Measurements from ENCODE around the gene IFFO2. TPM values are rescaled to one million over a fixed set of nuclear protein-coding genes. Genes with fewer than 3 reads are reported as not detected.

The IFFO2 gene
- total and polyA plus RNA-seq, 2 of the 8 experiments (the other 6 are each of a cell fraction or from before 2014, with no cell fraction given): 6.6 to 10.4 TPM

- CTCF ChIA-PET (ENCODE audit: partially characterized antibody): interaction anchor here (0.6 to 5.6 kb wide), 8 partner anchors 18 to 464 kb away, joined by 3 to 60 read pairs (median 5); no protein-coding TSS in a partner anchor
- H2BK12ac ChIP-seq (ENCODE audit: low read depth, low read length): peak overlapping the region; percentile 99
- peaks cover 16 to 24% (median 19%) of the 10 kb centered on the region in 4 experiments for H3K4me1 ChIP-seq (replicated peaks in 1 of 4; ENCODE audit: control insufficient read depth in 3 of 4, insufficient read depth in 4 of 4, low read length in 3 of 4)
- no peak overlapping the region for H3K23ac ChIP-seq (ENCODE audit: insufficient read length)
- FAIRE-seq (peak; percentile 48), DNase-seq (ENCODE audit: low read depth in 1 of 2, low spot score in 2 of 2) (no peak)
- peak overlapping the region; percentile 37 for H4K5ac ChIP-seq (ENCODE audit: insufficient read length, low read depth, low read length)
- peak overlapping the region; percentile 76 for H3K4ac ChIP-seq (replicated peaks; ENCODE audit: insufficient read length, low read depth, low read length)
- peak overlapping the region; percentile 94 for H2BK20ac ChIP-seq (ENCODE audit: low read length)
- 0 out of 2 replicates have a peak, but pooled peaks cover 3% of the 10 kb centered on the region for H3K23me2 ChIP-seq (ENCODE audit: low read depth, low read length)
- no peaks in the 10 kb centered on the region for H3K79me2 ChIP-seq (ENCODE audit: control insufficient read depth in 1 of 2, insufficient read depth in 2 of 2, low read length in 2 of 2)
- no peaks in the 10 kb centered on the region for H3K36me3 ChIP-seq (ENCODE audit: control insufficient read depth in 2 of 4, insufficient read depth in 4 of 4, low read length in 3 of 4)
- peak overlapping the region in 2 of 4 experiments; percentile 8 to 34; a peak in 3 of 8 replicates for H3K4me3 ChIP-seq (ENCODE audit: extremely low read depth in 1 of 4, insufficient read depth in 2 of 4, low read depth in 3 of 4, low read length in 4 of 4)
- no peak overlapping the region for H3K14ac ChIP-seq (ENCODE audit: insufficient read length)
- peak overlapping the region in 3 of 4 experiments; percentile 22 to 45 (median 42); a peak in 4 of 7 replicates for H3K9ac ChIP-seq (replicated peaks in 1 of 4; ENCODE audit: extremely low read depth in 1 of 4, low read depth in 3 of 4, low read length in 3 of 4)
- peak overlapping the region; percentile 60; the same call in 1 of the 2 replicates for H4K8ac ChIP-seq (ENCODE audit: extremely low read depth, insufficient read depth, low read length)
- 0 out of 2 replicates have a peak, but pooled peaks cover 3% of the 10 kb centered on the region for H3K79me1 ChIP-seq (ENCODE audit: low read depth, low read length)
- H2BK15ac ChIP-seq (ENCODE audit: low read length): peak overlapping the region; percentile 99
- POLR2A ChIA-PET (ENCODE audit: partially characterized antibody): interaction anchor here (0.6 to 3.5 kb wide), 7 partner anchors 9 to 62 kb away, joined by 3 to 20 read pairs (median 3); no protein-coding TSS in a partner anchor
- H2AK5ac ChIP-seq (ENCODE audit: low read depth, low read length): peak overlapping the region; percentile 99
- H3K27ac ChIP-seq (ENCODE audit: low read depth, low read length): peak overlapping the region; percentile 30; the same call in 1 of the 2 replicates
- H4K20me1 ChIP-seq (replicated peaks in 1 of 2; ENCODE audit: control insufficient read depth in 1 of 2, insufficient read depth in 2 of 2, low read length in 2 of 2): peaks cover 0 to 2% of the 10 kb centered on the region in 2 experiments
- H3K27me3 ChIP-seq (replicated peaks in 1 of 4; ENCODE audit: control insufficient read depth in 3 of 4, extremely low read depth in 1 of 4, insufficient read depth in 3 of 4, low read length in 3 of 4): peaks cover 0 to 13% (median 8%) of the 10 kb centered on the region in 4 experiments; a peak in 5 of 7 replicates
- H4K91ac ChIP-seq (replicated peaks; ENCODE audit: insufficient read length, low read length): peak overlapping the region; percentile 99
- 27% methylated on average over 22 of the region's 22 CpGs; no CpG with 5 or more reads in 1 of the 2 experiments for WGBS, 2 experiments (ENCODE audit: extremely low coverage in 1 of 2, insufficient coverage in 1 of 2, insufficient read length in 1 of 2, insufficient replicate concordance in 2 of 2, low coverage in 1 of 2, low lambda C conversion rate in 2 of 2, missing lambda C conversion rate in 1 of 2)
- peak overlapping the region; percentile 13 for H2BK120ac ChIP-seq (replicated peaks; ENCODE audit: low read depth, low read length)
- peak overlapping the region; percentile 55 to 83 for H3K4me2 ChIP-seq (ENCODE audit: insufficient read depth in 1 of 2, low read depth in 2 of 2, low read length in 2 of 2)
- peak overlapping the region; percentile 96 for H2BK5ac ChIP-seq (ENCODE audit: low read depth, low read length)
- H3K18ac ChIP-seq (ENCODE audit: extremely low read depth, low read length): peak overlapping the region; percentile 95
- H2AFZ ChIP-seq (ENCODE audit: low read length): no peak overlapping the region; the same call in 1 of the 2 replicates
- no peak overlapping the region for H3K56ac ChIP-seq (replicated peaks; ENCODE audit: insufficient read length, low read depth, low read length)
- H3K9me3 ChIP-seq (ENCODE audit: insufficient read depth in 2 of 2, low read depth in 1 of 2, low read length in 1 of 2): no peaks in the 10 kb centered on the region
- no peak for TF ChIP-seq GTF2F1 (IDR thresholded peaks at IDR 0.05; ENCODE audit: borderline replicate concordance, low read depth, low read length)
- TF ChIP-seq, protein P1, sequence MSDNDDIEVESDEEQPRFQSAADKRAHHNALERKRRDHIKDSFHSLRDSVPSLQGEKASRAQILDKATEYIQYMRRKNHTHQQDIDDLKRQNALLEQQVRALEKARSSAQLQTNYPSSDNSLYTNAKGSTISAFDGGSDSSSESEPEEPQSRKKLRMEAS (IDR thresholded peaks at IDR 0.05): peak; percentile 50; the same call in 1 of the 2 replicates
- TF ChIP-seq POLR2AphosphoS5 (IDR thresholded peaks at IDR 0.05; ENCODE audit: low read depth, low read length): peak; percentile 51; the same call in 1 of the 2 replicates
- peak; percentile 44 for TF ChIP-seq ASH2L (IDR thresholded peaks at IDR 0.05; ENCODE audit: low read length)
- peak in 1 of 2 experiments; percentile 21; a peak in 1 of 4 replicates for TF ChIP-seq RAD21 (IDR thresholded peaks at IDR 0.05 in 1 of 2, conservative IDR thresholded peaks at IDR 0.05 in 1 of 2; ENCODE audit: low read depth in 2 of 2, low read length in 2 of 2)
- TF ChIP-seq SRF (IDR thresholded peaks at IDR 0.05; ENCODE audit: low read depth, low read length): peak; percentile 61
- TF ChIP-seq TEAD4 (IDR thresholded peaks at IDR 0.05; ENCODE audit: low read depth, low read length): peak; percentile 62; the same call in 1 of the 2 replicates
- no peak for TF ChIP-seq TBP (IDR thresholded peaks at IDR 0.05; ENCODE audit: low read depth, low read length)
- peak; percentile 6; the same call in 1 of the 2 replicates for TF ChIP-seq SP1 (IDR thresholded peaks at IDR 0.05; ENCODE audit: low read depth, low read length)
Observed at GRCh38 chr1:18949686-18950400, 6.6 kb downstream of the IFFO2 start.
